ENCODE measurements around the gene SDHA.

- no peak for TF ChIP-seq CTCF (IDR thresholded peaks at IDR 0.05)
- TF ChIP-seq EZH2 (IDR thresholded peaks at IDR 0.05; ENCODE audit: borderline replicate concordance, insufficient read depth, low read depth, low read length, poor library complexity, severe bottlenecking) = no peak
These were observed 68.0 kb downstream of the SDHA start for GRCh38 chr5:285991-286557.

Data from B cell (primary cell).